ENCODE data around the gene UBE2R2. TPM values are rescaled to one million over a fixed set of nuclear protein-coding genes. Genes with fewer than 3 reads are reported as not detected.
A peak's percentile ranks its signal among the peaks of the same experiment; 100 is the strongest.
"Not testable (repeated sequence)": the region's sequence is repeated elsewhere in the genome, so short reads cannot be mapped to it uniquely, and the experiment has no call there.

The UBE2R2 gene
- 19.9 TPM for total RNA-seq

- peak; percentile 97 for DNase-seq
Observed at GRCh38 chr9:33816327-33817252, at the start of gene UBE2R2. Gene UBE2R2, plus strand, starts transcription at chr9:33817160. Its CDS starts 598 bp downstream, at chr9:33817758.

GRCh38 chr9:33770156-33770880 lies 46.6 kb upstream of the UBE2R2 start:
- not testable (repeated sequence) for DNase-seq

- DNase-seq = not testable (repeated sequence)
Observed at GRCh38 chr9:33773135-33773534, 43.8 kb upstream of the UBE2R2 start.

- DNase-seq = not testable (repeated sequence)
Observed at GRCh38 chr9:33774074-33774659, 42.8 kb upstream of the UBE2R2 start.

- no peak for DNase-seq
Observed at GRCh38 chr9:33776578-33776977, 40.4 kb upstream of the UBE2R2 start.

- DNase-seq = no peak
Observed at GRCh38 chr9:33778700-33779351, 38.1 kb upstream of the UBE2R2 start.

- DNase-seq = no peak
Observed at GRCh38 chr9:33780276-33780675, 36.7 kb upstream of the UBE2R2 start.

GRCh38 chr9:33781736-33782135 lies 35.2 kb upstream of the UBE2R2 start:
- DNase-seq = no peak

- DNase-seq = no peak
Observed at GRCh38 chr9:33782395-33783152, 34.4 kb upstream of the UBE2R2 start.

- no peak for DNase-seq
Observed at GRCh38 chr9:33785914-33786313, 31.0 kb upstream of the UBE2R2 start.

- no peak for DNase-seq
Observed at GRCh38 chr9:33786681-33787080, 30.3 kb upstream of the UBE2R2 start.

- DNase-seq = no peak
Observed at GRCh38 chr9:33787839-33788238, 29.1 kb upstream of the UBE2R2 start.

- DNase-seq = not testable (repeated sequence)
Observed at GRCh38 chr9:33789429-33789828, 27.5 kb upstream of the UBE2R2 start.

GRCh38 chr9:33791117-33791516 lies 25.8 kb upstream of the UBE2R2 start:
- DNase-seq = no peak

- not testable (repeated sequence) for DNase-seq
Observed at GRCh38 chr9:33793496-33793895, 23.5 kb upstream of the UBE2R2 start.

GRCh38 chr9:33794560-33794959 lies 22.4 kb upstream of the UBE2R2 start:
- DNase-seq = no peak

GRCh38 chr9:33795281-33795680 lies 21.7 kb upstream of the UBE2R2 start, which contains the start of gene PRSS3:
Gene PRSS3, plus strand, starts transcription at chr9:33795561. Its CDS starts 13 bp downstream, at chr9:33795574.
- DNase-seq = no peak

GRCh38 chr9:33795819-33796218 lies 21.1 kb upstream of the UBE2R2 start:
- DNase-seq = no peak

GRCh38 chr9:33796679-33797078 lies 20.3 kb upstream of the UBE2R2 start:
- not testable (repeated sequence) for DNase-seq

- no peak for DNase-seq
Observed at GRCh38 chr9:33797837-33798236, 19.1 kb upstream of the UBE2R2 start.

GRCh38 chr9:33798545-33798944 lies 18.4 kb upstream of the UBE2R2 start:
- DNase-seq = no peak
